Upper lobe of left lung (tissue), 4 donors: ENCODE data around the gene GRIK5.

ENCODE experiments used
- EP300 ChIP-seq, 4 donors: sonication (generic); formaldehyde crosslinking; IDR thresholded peaks; one replicate each; pipeline ENCODE4 v1.5.1; 2017; ENCODE audit warnings: antibody characterized with exemption in 4 of 4, control low read depth in 2 of 4
- POLR2A ChIP-seq, 4 donors: fragments of 450-650 bp; IDR thresholded peaks; one replicate each; pipeline ENCODE4 v1.5.1; 2016 to 2017; ENCODE audit warnings: antibody characterized with exemption in 4 of 4, mild to moderate bottlenecking in 2 of 4
- POLR2AphosphoS5 ChIP-seq, 2 donors: sonication (generic); formaldehyde crosslinking; IDR thresholded peaks; one replicate each; pipeline ENCODE4 v1.5.1; 2017; ENCODE audit warnings: antibody characterized with exemption in 2 of 2
- TF ChIP-seq, protein P1 (sequence below), 6 experiments: fragments of 450-650 bp in 4 of 6; fragments of 200-600 bp in 2 of 6; sonication (generic) in 2 of 6; IDR thresholded peaks; one replicate each; pipeline ENCODE4 v1.5.1; 2016 to 2019; ENCODE audit warnings: antibody characterized with exemption in 6 of 6

DNA sequence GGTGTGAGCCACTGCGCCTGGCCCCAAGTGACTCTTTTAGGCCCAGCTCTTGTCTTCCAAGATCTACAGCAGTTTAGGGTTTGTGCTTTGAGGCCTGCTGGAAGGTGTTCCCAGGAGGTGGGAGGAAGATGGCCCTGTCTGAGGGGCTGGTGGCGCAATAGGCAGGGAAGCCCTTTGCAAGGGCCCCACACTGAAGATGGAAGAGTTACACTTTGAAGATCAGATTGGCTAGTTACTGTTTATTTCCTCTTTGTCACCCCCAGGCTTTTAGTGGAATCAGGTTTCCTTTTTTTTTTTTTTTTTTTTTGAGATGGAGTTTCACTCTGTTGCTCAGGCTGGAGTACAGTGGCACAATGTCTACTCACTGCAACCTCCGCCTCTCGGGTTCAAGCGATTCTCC lies 109.0 kb downstream of the GRIK5 start:
- TF ChIP-seq, protein P1, sequence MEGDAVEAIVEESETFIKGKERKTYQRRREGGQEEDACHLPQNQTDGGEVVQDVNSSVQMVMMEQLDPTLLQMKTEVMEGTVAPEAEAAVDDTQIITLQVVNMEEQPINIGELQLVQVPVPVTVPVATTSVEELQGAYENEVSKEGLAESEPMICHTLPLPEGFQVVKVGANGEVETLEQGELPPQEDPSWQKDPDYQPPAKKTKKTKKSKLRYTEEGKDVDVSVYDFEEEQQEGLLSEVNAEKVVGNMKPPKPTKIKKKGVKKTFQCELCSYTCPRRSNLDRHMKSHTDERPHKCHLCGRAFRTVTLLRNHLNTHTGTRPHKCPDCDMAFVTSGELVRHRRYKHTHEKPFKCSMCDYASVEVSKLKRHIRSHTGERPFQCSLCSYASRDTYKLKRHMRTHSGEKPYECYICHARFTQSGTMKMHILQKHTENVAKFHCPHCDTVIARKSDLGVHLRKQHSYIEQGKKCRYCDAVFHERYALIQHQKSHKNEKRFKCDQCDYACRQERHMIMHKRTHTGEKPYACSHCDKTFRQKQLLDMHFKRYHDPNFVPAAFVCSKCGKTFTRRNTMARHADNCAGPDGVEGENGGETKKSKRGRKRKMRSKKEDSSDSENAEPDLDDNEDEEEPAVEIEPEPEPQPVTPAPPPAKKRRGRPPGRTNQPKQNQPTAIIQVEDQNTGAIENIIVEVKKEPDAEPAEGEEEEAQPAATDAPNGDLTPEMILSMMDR (IDR thresholded peaks at IDR 0.05), result no peak
- TF ChIP-seq EP300 (IDR thresholded peaks at IDR 0.05) (no peak), POLR2A (IDR thresholded peaks at IDR 0.05) (no peak), POLR2AphosphoS5 (IDR thresholded peaks at IDR 0.05) (no peak)
